Activated naive CD4-positive, alpha-beta T cell (primary cell): ENCODE data around the gene DENND1A.

Experiments
- DNase-seq, 4 experiments: peaks; one replicate each; lab custom pipeline; 2025; lab: John Stamatoyannopoulos, UW

The DENND1A gene

GRCh38 chr9:123684393-123685149 is 245.4 kb downstream of the DENND1A start:
- DNase-seq: no peak

GRCh38 chr9:123682746-123683145 is 247.2 kb downstream of the DENND1A start:
- no peak for DNase-seq

- no peak for DNase-seq
Observed at GRCh38 chr9:123680352-123680751, 249.6 kb downstream of the DENND1A start.

- DNase-seq: no peak
Observed at GRCh38 chr9:123679330-123679987, 250.5 kb downstream of the DENND1A start.

- DNase-seq: no peak
Observed at GRCh38 chr9:123678878-123679329, 251.0 kb downstream of the DENND1A start.

GRCh38 chr9:123678038-123678877 is 251.7 kb downstream of the DENND1A start:
- DNase-seq: no peak

GRCh38 chr9:123676869-123677268 is 253.1 kb downstream of the DENND1A start:
- no peak for DNase-seq

GRCh38 chr9:123669346-123669745 is 260.6 kb downstream of the DENND1A start:
- DNase-seq: no peak

- no peak for DNase-seq
Observed at GRCh38 chr9:123663529-123663928, 266.4 kb downstream of the DENND1A start.

- DNase-seq: no peak
Observed at GRCh38 chr9:123662057-123662776, 267.7 kb downstream of the DENND1A start.

- no peak for DNase-seq
Observed at GRCh38 chr9:123660691-123661466, 269.0 kb downstream of the DENND1A start.

GRCh38 chr9:123659358-123659757 is 270.6 kb downstream of the DENND1A start:
- no peak for DNase-seq

GRCh38 chr9:123658792-123659191 is 271.1 kb downstream of the DENND1A start:
- DNase-seq: no peak

- DNase-seq: no peak
Observed at GRCh38 chr9:123657941-123658340, 272.0 kb downstream of the DENND1A start.

- no peak for DNase-seq
Observed at GRCh38 chr9:123657099-123657498, 272.8 kb downstream of the DENND1A start.

- DNase-seq: no peak
Observed at GRCh38 chr9:123656565-123656964, 273.4 kb downstream of the DENND1A start.

GRCh38 chr9:123655681-123656423 is 274.1 kb downstream of the DENND1A start:
- no peak for DNase-seq

GRCh38 chr9:123654994-123655637 is 274.8 kb downstream of the DENND1A start:
- DNase-seq: no peak

GRCh38 chr9:123654218-123654993 is 275.5 kb downstream of the DENND1A start:
- no peak for DNase-seq
